HG02884 (cell line): Measurements from ENCODE around the gene NCR3LG1.
"Not testable (repeated sequence)": the region's sequence is repeated elsewhere in the genome, so short reads cannot be mapped to it uniquely, and the experiment has no call there.

Experiments
- ATAC-seq: cut with Tn5 transposase; IDR thresholded peaks from one replicate; pipeline ENCODE4 v1.9.1; 2021; ENCODE audit warnings: mild to moderate bottlenecking, moderate library complexity; ENCODE audit not compliant: unreplicated experiment

The NCR3LG1 gene

GRCh38 chr11:17408641-17409040 lies 57.0 kb downstream of the NCR3LG1 start:
- no peak for ATAC-seq

- no peak for ATAC-seq
Measured at GRCh38 chr11:17410606-17411379, 59.2 kb downstream of the NCR3LG1 start.

GRCh38 chr11:17411418-17411817 lies 59.8 kb downstream of the NCR3LG1 start:
- ATAC-seq: no peak

- ATAC-seq: no peak
Measured at GRCh38 chr11:17412488-17413180, 61.0 kb downstream of the NCR3LG1 start.

GRCh38 chr11:17413414-17414316 lies 62.1 kb downstream of the NCR3LG1 start:
- ATAC-seq: no peak

GRCh38 chr11:17414317-17414737 lies 62.7 kb downstream of the NCR3LG1 start:
- ATAC-seq: no peak

- no peak for ATAC-seq
Measured at GRCh38 chr11:17414992-17415391, 63.4 kb downstream of the NCR3LG1 start.

- no peak for ATAC-seq
Measured at GRCh38 chr11:17415523-17416104, 64.0 kb downstream of the NCR3LG1 start.

GRCh38 chr11:17416492-17416891 lies 64.9 kb downstream of the NCR3LG1 start:
- no peak for ATAC-seq

GRCh38 chr11:17418444-17419081 lies 67.0 kb downstream of the NCR3LG1 start:
- no peak for ATAC-seq

GRCh38 chr11:17421781-17422180 lies 70.2 kb downstream of the NCR3LG1 start:
- ATAC-seq: no peak

GRCh38 chr11:17423533-17424310 lies 72.1 kb downstream of the NCR3LG1 start:
- ATAC-seq: no peak

- ATAC-seq: not testable (repeated sequence)
Measured at GRCh38 chr11:17426233-17426632, 74.6 kb downstream of the NCR3LG1 start.
